Keratinocyte (primary cell): ENCODE data around the gene KCNH1. TPM values are rescaled to one million over a fixed set of nuclear protein-coding genes. Genes with fewer than 3 reads are reported as not detected.

ENCODE experiments used
- DNase-seq: peaks from one replicate; pipeline ENCODE4 v3.0.0-alpha.2; 2011; ENCODE audit warnings: low read depth, missing footprints, low spot score
- FAIRE-seq: peaks from 2 replicates; lab custom pipeline; 2011; peaks lifted over from hg19 to GRCh38; lab: Jason Lieb, UNC
- H2AFZ ChIP-seq: 2 replicates; pipeline ENCODE4 v1.6.0; 2012; ENCODE audit warnings: low read length, control low read depth, inconsistent platforms; ENCODE audit not compliant: control insufficient read depth
- H3K27ac ChIP-seq: 2 replicates; pipeline ENCODE4 v1.5.1; 2011; ENCODE audit warnings: low read length; ENCODE audit not compliant: control insufficient read depth, insufficient read depth
- H3K27me3 ChIP-seq: 3 replicates; pipeline ENCODE4 v1.6.0; 2011; ENCODE audit warnings: low read length; ENCODE audit not compliant: control insufficient read depth, insufficient read depth; ENCODE audit errors: extremely low read depth
- H3K36me3 ChIP-seq, 2 experiments: 2 replicates in 1 of 2; 3 replicates in 1 of 2; pipeline ENCODE4 v1.5.1; 2011; ENCODE audit warnings: low read length in 2 of 2, mild to moderate bottlenecking in 1 of 2; ENCODE audit not compliant: control insufficient read depth in 2 of 2, insufficient read depth in 2 of 2; ENCODE audit errors: extremely low read depth in 1 of 2
- H3K4me1 ChIP-seq: 3 replicates; pipeline ENCODE4 v1.5.1; 2011; ENCODE audit warnings: low read length; ENCODE audit not compliant: control insufficient read depth, insufficient read depth; ENCODE audit errors: extremely low read depth
- H3K4me2 ChIP-seq: 3 replicates; pipeline ENCODE4 v1.6.0; 2011; ENCODE audit warnings: low read depth, low read length; ENCODE audit not compliant: control insufficient read depth, insufficient read depth; ENCODE audit errors: extremely low read depth
- H3K4me3 ChIP-seq, 3 experiments: fragments of 200-600 bp in 1 of 3; sonication (generic) in 1 of 3; 2 replicates in 2 of 3; 3 replicates in 1 of 3; pipeline ENCODE4 v1.5.1; 2011 to 2016; ENCODE audit warnings: low read length in 3 of 3, mild to moderate bottlenecking in 3 of 3, control low read depth in 2 of 3, inconsistent platforms in 1 of 3, low read depth in 1 of 3, mixed read lengths in 1 of 3, mixed run types in 1 of 3, moderate library complexity in 1 of 3; ENCODE audit not compliant: control insufficient read depth in 2 of 3, insufficient read depth in 2 of 3; ENCODE audit errors: extremely low read depth in 1 of 3
- H3K79me2 ChIP-seq: 2 replicates; pipeline ENCODE4 v1.6.0; 2012; ENCODE audit warnings: low read length; ENCODE audit not compliant: control insufficient read depth, insufficient read depth
- H3K9ac ChIP-seq: 3 replicates; pipeline ENCODE4 v1.6.0; 2011; ENCODE audit warnings: low read length; ENCODE audit not compliant: control insufficient read depth, insufficient read depth; ENCODE audit errors: extremely low read depth
- H3K9me1 ChIP-seq: 3 replicates; pipeline ENCODE4 v1.6.0; 2011; ENCODE audit warnings: low read length; ENCODE audit not compliant: control insufficient read depth, insufficient read depth; ENCODE audit errors: extremely low read depth
- H3K9me3 ChIP-seq: 2 replicates; pipeline ENCODE4 v1.5.1; 2012; ENCODE audit warnings: low read depth, low read length; ENCODE audit not compliant: control insufficient read depth
- H4K20me1 ChIP-seq: 3 replicates; pipeline ENCODE4 v1.6.0; 2011; ENCODE audit warnings: low read length; ENCODE audit not compliant: control insufficient read depth, insufficient read depth; ENCODE audit errors: extremely low read depth
- EZH2 ChIP-seq: IDR thresholded peaks from one replicate; pipeline ENCODE4 v1.6.1; 2012; ENCODE audit warnings: inconsistent platforms, mild to moderate bottlenecking, low read length, moderate library complexity
- dilution Hi-C: fragments of 300-500 bp; cut with MboI; formaldehyde crosslinking; loops from one replicate; pipeline ENCODE4 v1.7.0; 2020; ENCODE audit warnings: low sequenced_read_pairs; ENCODE audit not compliant: extremely low pct_ligation_motif_present
- polyA plus RNA-seq, 5 experiments: library from polyadenylated mRNA; depleted of rRNA in 3 of 5; stranded (reverse) in 3 of 5; stranded (forward) in 1 of 5; unstranded in 1 of 5; fragments of >200 nt; gene quantifications; 1 replicate in 1 of 5; 2 replicates in 3 of 5; 3 replicates in 1 of 5; pipeline versions ENCODE4 v1.2.1 to v1.2.3, GENCODE V29; 2011 to 2012; ENCODE audit warnings: missing spikeins in 2 of 5, low read depth in 1 of 5, low replicate concordance in 1 of 5
- TF ChIP-seq, protein P1 (sequence below), 3 experiments: IDR thresholded peaks in 1 of 3; conservative IDR thresholded peaks in 1 of 3; optimal IDR thresholded peaks in 1 of 3; 2 replicates in 2 of 3; 3 replicates in 1 of 3; pipeline versions ENCODE3 to v1.5.1; 2011; ENCODE audit warnings: low read length in 3 of 3, mild to moderate bottlenecking in 3 of 3, moderate library complexity in 2 of 3, control low read depth in 1 of 3, inconsistent platforms in 1 of 3; ENCODE audit not compliant: insufficient read depth in 2 of 3; ENCODE audit errors: extremely low read depth in 1 of 3

Gene KCNH1
- polyA plus RNA-seq, 1 donor (not counting 4 experiments of a cell fraction or from before 2014, with no cell fraction given) = not detected

DNA sequence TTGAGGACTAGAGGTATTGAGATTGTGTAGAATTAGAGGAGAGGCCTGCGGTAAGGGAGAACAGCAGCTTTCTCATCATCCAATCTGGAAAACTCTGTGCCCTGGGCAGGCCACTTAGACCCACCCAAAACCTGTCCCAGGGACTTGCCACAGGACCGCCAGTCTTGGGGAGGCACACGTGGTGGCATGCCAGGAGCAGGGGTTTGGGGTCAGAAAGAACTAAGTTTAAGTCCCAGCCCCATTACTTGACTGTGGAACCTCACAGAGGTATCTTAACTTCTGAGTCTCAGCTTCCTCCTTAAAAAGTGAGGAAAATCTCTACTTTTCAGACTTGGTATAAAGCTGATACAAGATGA is 448.7 kb downstream of the KCNH1 start:
- Histone ChIP-seq H3K9ac (no peak overlapping the region), H4K20me1 (no peaks in the 10 kb centered on the region), H3K4me3 (no peak overlapping the region), H3K9me1 (no peaks in the 10 kb centered on the region), H3K27me3 (no peaks in the 10 kb centered on the region), H3K27ac (no peak overlapping the region), H3K79me2 (no peaks in the 10 kb centered on the region), H2AFZ (no peak overlapping the region), H3K9me3 (no peaks in the 10 kb centered on the region), H3K4me1 (no peaks in the 10 kb centered on the region), H3K36me3 (no peaks in the 10 kb centered on the region), H3K4me2 (no peak overlapping the region)
- DNase-seq = no peak
- no peak for FAIRE-seq
- TF ChIP-seq EZH2 = no peak
- TF ChIP-seq, protein P1, sequence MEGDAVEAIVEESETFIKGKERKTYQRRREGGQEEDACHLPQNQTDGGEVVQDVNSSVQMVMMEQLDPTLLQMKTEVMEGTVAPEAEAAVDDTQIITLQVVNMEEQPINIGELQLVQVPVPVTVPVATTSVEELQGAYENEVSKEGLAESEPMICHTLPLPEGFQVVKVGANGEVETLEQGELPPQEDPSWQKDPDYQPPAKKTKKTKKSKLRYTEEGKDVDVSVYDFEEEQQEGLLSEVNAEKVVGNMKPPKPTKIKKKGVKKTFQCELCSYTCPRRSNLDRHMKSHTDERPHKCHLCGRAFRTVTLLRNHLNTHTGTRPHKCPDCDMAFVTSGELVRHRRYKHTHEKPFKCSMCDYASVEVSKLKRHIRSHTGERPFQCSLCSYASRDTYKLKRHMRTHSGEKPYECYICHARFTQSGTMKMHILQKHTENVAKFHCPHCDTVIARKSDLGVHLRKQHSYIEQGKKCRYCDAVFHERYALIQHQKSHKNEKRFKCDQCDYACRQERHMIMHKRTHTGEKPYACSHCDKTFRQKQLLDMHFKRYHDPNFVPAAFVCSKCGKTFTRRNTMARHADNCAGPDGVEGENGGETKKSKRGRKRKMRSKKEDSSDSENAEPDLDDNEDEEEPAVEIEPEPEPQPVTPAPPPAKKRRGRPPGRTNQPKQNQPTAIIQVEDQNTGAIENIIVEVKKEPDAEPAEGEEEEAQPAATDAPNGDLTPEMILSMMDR (optimal IDR thresholded peaks at IDR 0.05 in 1 of 3, IDR thresholded peaks at IDR 0.05 in 1 of 3, conservative IDR thresholded peaks at IDR 0.05 in 1 of 3; ENCODE audit: extremely low read depth in 1 of 3, insufficient read depth in 2 of 3, low read length in 3 of 3) = no peak
- dilution Hi-C loops = no loop called here

DNA sequence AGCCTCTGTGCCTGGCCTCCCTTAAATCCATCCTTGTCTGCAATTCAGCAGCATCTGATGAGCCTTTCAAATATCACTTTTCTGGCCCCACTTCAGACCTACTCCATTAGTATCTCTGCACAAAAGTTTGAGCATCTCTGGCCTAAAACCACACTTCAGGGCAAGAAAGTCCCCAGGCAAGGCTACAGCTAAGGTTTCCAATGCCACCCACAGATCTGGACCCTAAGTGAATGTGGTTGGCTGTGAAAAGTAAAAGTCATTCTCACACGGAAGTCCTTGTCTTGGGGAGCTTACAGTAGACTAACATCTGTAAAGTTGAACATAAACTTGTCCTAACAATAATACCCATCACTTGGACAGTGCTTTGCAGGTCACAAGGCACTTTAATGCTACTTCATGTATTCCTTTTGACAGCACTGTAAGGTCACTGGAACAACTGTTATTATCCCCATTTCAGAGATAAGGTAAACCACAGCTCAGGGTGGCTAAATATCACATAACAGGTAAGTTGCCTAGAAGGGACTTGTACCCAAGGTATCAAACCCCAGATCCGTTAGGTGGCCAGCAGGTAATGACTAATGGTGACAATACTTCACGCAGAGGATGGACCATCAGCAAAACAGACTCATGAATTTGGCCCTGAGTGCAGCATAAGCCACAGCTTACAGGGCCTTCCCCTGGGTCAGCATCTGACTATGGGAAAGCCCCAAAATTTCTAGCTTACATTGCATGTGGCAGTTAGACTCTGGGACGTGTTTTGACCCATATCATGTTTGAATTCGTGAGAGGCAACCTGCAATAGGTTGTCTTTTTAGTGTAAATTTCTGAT is 449.3 kb downstream of the KCNH1 start:
- Histone ChIP-seq H3K4me1 (no peaks in the 10 kb centered on the region), H2AFZ (no peak overlapping the region), H3K9me3 (no peaks in the 10 kb centered on the region), H3K36me3 (no peaks in the 10 kb centered on the region), H3K9ac (no peak overlapping the region), H3K79me2 (no peaks in the 10 kb centered on the region), H3K4me2 (no peak overlapping the region), H3K4me3 (no peak overlapping the region), H3K9me1 (no peaks in the 10 kb centered on the region), H3K27ac (no peak overlapping the region), H3K27me3 (no peaks in the 10 kb centered on the region), H4K20me1 (no peaks in the 10 kb centered on the region)
- no peak for TF ChIP-seq EZH2
- TF ChIP-seq, protein P1 (optimal IDR thresholded peaks at IDR 0.05 in 1 of 3, IDR thresholded peaks at IDR 0.05 in 1 of 3, conservative IDR thresholded peaks at IDR 0.05 in 1 of 3; ENCODE audit: extremely low read depth in 1 of 3, insufficient read depth in 2 of 3, low read length in 3 of 3) = no peak
- dilution Hi-C loops = no loop called here
- no peak for FAIRE-seq
- no peak for DNase-seq
